HG03432 (cell line): Measurements from ENCODE around the gene GRID2.

Experiments used
- ATAC-seq: cut with Tn5 transposase; IDR thresholded peaks from one replicate; pipeline ENCODE4 v1.9.1; 2021; ENCODE audit warnings: mild to moderate bottlenecking, moderate library complexity; ENCODE audit not compliant: unreplicated experiment

GRID2 gene

GRCh38 chr4:92952426-92952825 lies 648.7 kb downstream of the GRID2 start:
- no peak for ATAC-seq

GRCh38 chr4:92952897-92953296 lies 649.1 kb downstream of the GRID2 start:
- no peak for ATAC-seq

GRCh38 chr4:92953462-92953861 lies 649.7 kb downstream of the GRID2 start:
- ATAC-seq, result no peak

GRCh38 chr4:92961881-92962280 lies 658.1 kb downstream of the GRID2 start:
- ATAC-seq, result no peak

- ATAC-seq, result no peak
Measured at GRCh38 chr4:92962831-92963230, 659.1 kb downstream of the GRID2 start.

GRCh38 chr4:92968556-92968955 lies 664.8 kb downstream of the GRID2 start:
- no peak for ATAC-seq

- ATAC-seq, result no peak
Measured at GRCh38 chr4:92968996-92969395, 665.2 kb downstream of the GRID2 start.

GRCh38 chr4:92969650-92970379 lies 666.0 kb downstream of the GRID2 start:
- no peak for ATAC-seq

GRCh38 chr4:92970996-92971395 lies 667.2 kb downstream of the GRID2 start:
- ATAC-seq, result no peak

GRCh38 chr4:92988301-92988700 lies 684.5 kb downstream of the GRID2 start:
- no peak for ATAC-seq

GRCh38 chr4:92992758-92993157 lies 689.0 kb downstream of the GRID2 start:
- no peak for ATAC-seq

GRCh38 chr4:92994727-92995126 lies 691.0 kb downstream of the GRID2 start:
- no peak for ATAC-seq

GRCh38 chr4:92996533-92996932 lies 692.8 kb downstream of the GRID2 start:
- ATAC-seq, result no peak

GRCh38 chr4:93000910-93001309 lies 697.1 kb downstream of the GRID2 start:
- ATAC-seq, result no peak

- no peak for ATAC-seq
Measured at GRCh38 chr4:93002240-93002639, 698.5 kb downstream of the GRID2 start.

- no peak for ATAC-seq
Measured at GRCh38 chr4:93016350-93016749, 712.6 kb downstream of the GRID2 start.

GRCh38 chr4:93018243-93018642 lies 714.5 kb downstream of the GRID2 start:
- ATAC-seq, result no peak

- ATAC-seq, result no peak
Measured at GRCh38 chr4:93018806-93019205, 715.0 kb downstream of the GRID2 start.

GRCh38 chr4:93029769-93030168 lies 726.0 kb downstream of the GRID2 start:
- ATAC-seq, result no peak

- peak; percentile 60 for ATAC-seq
Measured at GRCh38 chr4:93030670-93031069, 726.9 kb downstream of the GRID2 start.

- no peak for ATAC-seq
Measured at GRCh38 chr4:93031431-93032098, 727.8 kb downstream of the GRID2 start.

GRCh38 chr4:93042746-93043145 lies 739.0 kb downstream of the GRID2 start:
- no peak for ATAC-seq

GRCh38 chr4:93053140-93053539 lies 749.4 kb downstream of the GRID2 start:
- no peak for ATAC-seq
